Stimulated activated CD8-positive, alpha-beta memory T cell treated with anti-CD3 and anti-CD28 coated beads, Interleukin-15, amount 100 ng/mL, for 4 hours (primary cell): ENCODE results near the gene RMND5A.
A peak's percentile ranks its signal among the peaks of the same experiment; 100 is the strongest.

Source experiments
- DNase-seq, 2 donors: peaks; one replicate each; pipeline ENCODE4 v3.0.0-alpha.2; 2020; ENCODE audit warnings: low read depth in 2 of 2

RMND5A gene

DNA sequence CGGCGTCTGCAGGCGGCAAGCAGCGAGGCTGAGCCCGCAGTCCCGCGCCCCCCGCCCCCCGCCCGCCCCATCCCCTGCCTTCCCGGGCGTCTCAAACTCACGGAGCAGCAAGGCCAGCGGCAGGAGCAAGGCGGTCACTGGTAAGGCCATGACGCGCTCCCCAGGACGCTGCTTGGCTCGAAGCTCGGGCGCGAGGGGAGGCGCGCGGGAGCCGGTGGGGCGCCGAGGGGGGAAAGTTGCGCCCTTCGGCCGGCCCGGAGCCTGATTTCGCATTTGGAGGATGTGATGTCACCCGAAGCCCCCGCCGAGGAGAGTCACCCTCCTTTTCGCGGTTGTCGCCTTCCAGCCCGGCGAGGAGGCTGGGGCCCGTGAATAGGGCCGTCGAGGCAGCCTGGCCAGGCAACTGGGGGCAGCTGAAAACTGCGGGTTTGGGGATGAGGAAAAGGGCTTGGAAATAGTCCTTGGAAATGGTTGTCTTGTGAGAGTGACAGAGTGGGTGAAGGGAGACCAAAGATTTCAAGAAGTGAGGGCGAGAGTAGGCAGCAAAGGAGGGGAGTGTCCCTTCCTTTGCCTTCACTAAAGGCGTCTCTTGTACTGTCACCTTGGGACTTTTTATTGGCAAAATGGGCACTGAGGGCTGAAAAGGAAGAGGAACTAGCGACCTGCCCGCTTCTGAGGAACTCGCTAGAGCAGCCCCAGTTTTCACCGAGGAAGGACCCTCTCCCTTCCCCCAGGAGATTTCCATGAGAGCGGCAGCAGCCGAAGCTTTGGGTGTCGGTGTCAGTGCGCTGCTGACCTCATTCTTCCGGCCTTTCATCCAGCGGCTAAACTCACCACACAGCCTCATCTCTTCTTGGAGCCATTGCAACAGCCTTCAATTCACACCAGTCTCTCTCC, 70.8 kb downstream of the RMND5A start, which contains the start of gene CD8A:
Gene CD8A, minus strand, starts transcription at position 238 of the 897 bp plus-strand sequence. Its CDS starts 88 bp downstream, at position 150.
- peak in 1 of 2 donors; percentile 63 for DNase-seq

DNA sequence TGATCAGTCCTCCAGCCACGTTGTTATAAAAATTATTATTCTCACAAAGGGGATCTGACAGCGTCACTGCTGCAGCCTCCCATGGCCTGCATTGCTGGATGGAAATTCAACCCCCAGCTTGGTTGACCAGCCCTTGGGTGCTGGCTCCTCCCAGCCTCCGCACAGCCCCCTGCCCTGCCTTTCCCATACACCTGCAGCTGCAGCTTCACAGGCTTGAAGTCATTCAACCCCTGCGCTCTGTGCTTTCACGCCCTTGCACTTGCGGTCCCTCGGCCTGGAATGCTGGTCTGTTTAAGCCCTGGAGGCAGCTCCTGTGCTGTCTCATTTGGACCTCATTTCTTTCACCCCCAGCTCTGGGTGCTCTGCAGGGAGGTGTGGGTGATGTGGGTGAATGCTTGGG, 71.5 kb downstream of the RMND5A start:
- DNase-seq: no peak

DNA sequence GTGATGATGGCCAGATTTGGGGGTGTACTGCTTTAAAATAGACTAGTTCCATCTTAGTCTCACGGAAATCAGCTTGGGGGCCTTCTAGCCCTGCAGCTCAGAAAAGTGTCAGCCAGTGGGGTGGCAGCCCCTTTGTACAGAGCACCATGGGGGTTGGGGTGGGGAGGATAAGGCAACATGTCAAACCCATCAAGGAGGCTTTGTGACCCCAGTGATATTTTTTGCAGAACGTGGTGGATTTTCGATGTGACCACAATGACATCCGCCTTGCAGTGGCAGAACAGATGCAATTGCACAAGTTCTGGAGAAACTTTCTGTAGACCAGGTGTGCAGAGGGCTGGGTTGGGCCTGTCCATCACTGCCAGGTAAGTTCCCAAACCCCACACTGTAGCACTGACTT, 73.7 kb downstream of the RMND5A start:
- DNase-seq: no peak

DNA sequence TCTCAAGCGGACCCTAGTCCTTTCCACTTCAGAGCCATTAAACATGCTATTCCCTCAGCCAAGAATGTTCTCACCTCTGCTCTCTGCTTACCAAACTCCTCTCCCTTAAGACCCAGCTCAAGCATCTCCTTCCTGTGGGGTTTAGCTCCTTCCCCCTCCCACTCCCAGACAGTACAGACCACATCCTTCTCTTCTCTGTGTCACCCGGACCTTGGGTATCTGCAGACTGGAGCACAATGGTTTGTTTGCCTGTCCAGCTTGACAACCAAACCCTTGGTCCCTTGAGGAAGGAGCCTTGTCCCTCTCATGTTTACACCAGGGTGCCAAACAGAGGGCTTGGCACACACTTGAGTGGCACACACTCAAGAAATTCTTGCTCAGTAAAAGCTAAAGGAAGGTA, 74.8 kb downstream of the RMND5A start:
- DNase-seq: no peak

DNA sequence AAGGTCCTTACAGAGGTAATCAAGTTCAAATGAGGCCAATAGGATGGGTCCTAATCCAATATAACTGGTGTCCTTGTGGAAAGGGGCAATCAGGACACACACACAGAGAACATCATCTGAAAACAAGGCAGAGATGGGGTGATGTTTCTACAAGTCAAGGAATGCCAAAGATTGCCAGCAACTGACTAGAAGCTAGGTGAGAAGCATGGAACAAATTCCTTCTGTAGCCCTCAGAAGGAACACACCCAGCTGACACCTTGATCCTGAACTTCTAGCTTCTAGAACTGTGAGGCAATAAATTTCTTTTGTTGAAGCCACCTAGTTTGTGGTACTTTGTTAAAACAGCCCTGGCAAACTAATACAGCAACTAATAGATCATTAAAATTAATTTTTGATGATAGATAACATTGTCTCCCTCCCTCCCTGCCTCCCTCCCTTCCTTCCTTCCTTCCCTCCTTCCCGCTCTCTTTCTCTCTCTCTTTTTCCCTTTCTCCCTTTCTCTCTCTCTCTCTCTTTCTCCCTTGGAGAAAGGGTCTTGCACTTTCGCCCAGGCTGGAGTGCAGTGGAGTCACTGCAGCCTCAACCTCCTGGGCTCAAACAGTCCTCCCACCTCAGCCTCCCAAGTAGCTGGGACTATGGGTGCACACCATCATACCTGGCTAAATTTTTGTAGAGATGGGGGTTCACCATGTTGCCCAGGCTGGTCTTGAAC, 80.9 kb downstream of the RMND5A start:
- no peak for DNase-seq

DNA sequence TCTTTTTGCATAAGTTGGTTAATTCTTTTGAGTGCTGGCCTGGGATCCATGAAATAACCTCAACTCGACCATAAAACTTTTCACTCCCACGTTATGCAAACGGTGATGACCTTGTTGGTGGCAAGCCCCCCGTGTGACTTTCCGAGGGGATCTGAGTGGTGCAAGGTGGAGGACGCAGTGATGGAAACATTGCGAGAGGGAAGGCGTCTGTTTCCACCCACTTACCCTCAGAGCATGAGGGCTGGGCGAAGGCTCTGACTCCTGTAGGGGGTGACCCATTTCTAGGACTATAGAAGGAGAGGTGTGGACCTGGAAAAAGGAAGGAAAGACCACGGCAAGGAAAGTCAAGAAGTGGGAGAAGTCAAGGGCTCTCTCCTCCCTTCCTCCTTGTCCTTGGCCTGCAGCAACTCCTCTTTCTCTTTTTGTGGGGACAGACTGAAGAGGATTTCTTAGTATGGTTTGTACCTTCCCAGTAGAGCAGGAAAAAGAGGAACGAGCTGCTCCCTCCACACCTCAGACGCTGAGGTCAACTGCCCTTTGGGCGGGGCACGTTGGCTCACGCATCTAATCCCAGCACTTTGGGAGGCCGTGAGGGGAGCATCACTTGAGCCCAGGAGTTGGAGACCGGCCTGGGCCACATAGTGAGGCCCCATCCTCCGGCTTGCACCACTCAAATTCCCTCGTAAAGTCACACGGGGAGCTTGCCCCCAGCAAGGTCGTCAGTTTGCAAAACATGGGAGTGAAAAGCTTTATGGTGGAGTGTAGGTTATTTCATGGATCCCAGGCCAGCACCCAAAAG, 86.2 kb downstream of the RMND5A start:
- DNase-seq: no peak

DNA sequence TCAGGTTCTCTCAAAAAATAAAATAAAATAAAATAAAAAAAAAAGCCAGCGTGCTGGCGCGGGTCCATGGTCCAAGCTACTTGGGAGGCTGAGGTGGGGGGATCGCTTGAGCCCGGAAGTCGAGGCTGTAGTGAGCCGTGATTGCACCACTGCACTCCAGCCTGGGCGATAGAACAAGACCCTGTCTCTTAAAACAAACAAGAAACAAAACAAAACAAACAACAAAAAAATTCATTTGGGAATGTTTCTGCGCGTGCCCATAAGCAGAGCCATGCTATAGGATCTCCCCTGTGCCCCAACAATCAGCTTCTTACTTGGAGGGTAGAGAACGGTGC, 87.0 kb downstream of the RMND5A start:
- no peak for DNase-seq

DNA sequence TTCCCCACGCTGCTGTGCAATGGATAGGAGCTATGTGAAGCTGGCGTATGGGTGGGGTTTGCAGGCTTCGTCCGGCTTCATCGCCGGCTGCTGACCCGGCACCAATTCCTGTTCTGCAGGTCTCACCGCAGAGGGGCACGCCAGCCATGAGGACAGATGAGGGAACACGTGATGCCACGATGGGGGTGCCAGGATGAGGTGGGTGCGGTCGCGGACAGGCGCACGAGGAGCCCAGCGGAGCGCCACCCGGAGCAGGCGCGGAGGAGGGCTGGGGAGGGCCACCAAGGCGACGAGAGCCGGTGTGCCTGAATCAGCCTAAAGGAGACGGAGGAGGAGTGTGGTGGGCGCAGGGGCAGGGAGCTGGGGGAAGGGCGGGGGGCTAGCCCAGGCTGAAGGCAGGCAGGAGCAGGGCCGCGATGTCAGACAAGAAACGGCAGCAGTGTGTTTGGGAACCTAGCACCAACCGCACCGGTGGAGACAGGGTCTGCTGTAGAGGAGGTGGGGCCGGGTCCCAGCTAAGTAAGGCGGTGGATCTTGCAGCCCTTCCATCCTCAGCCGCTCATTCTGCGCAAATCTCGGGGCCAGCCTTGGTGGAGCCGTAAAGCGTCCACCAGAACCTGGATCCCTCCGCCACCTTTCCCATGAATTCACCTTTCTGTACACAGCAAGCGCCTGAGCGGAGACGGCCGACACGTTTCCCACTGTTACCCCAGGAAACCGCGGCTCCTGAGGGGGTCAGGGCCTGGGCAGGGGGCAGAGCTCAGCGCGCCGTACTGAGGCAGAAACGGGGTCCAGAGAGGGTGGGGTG, 87.6 kb downstream of the RMND5A start:
- no peak for DNase-seq

DNA sequence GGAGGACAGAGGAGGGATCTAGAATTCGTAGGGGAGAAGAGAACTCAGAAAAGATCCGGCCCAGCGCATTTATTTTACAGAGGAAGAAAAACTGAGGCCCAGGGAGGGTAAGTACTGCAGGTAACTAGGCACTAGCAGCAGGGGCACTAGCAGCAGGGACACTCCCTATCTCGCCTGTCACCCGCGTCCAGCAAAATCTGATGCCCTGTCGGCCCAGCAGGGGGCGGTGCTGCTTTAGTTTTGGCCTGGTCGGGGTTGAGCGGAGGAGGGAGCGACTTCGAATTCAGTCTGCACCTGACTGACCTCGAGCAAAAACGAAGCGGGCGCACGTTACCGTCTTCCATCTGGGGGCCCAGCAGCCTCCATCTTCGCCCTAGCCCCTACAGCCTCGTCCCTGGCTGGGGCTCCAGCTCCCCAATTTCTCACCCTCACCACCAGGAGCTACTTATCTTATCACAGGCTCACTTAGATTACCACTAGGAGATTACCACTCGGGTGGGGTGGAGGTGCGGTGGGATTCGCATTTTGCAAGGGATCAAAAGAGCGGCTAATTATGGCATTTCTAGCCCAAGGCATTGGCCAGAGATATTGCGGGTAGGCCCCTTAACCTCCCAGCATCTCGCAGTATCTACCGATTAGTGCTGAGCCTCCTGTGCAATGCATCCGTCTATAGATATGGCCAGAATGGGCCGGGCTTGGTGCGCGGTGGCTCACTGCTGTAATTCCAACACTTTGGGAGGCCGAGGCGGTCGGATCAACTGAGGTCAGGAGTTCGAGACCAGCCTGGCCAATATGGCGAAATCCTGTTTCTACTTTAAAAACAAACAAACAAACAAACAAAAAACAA, 88.4 kb downstream of the RMND5A start:
- DNase-seq: peak; percentile 91 to 92

GRCh38 chr2:86809481-86810121, 89.5 kb downstream of the RMND5A start:
- no peak for DNase-seq

DNA sequence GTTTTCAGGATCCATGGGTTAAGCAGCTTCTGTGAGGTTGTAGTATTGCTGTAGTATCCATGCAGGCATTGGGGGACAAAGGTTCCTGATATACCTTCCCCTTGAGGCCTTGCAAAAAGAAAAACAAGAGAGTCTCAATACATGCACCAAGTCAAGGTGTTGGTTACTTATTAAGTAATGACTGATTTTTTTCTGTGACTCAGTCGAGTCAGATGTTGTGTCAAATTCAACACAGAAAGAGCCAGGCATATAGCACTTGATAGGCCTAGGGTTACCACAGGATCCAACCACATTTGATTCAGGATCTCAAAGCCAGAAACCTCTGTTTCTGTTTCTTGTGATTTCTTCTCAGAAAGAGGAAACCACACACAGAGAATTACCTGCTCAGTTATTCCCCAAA, 95.5 kb downstream of the RMND5A start:
- DNase-seq: no peak

DNA sequence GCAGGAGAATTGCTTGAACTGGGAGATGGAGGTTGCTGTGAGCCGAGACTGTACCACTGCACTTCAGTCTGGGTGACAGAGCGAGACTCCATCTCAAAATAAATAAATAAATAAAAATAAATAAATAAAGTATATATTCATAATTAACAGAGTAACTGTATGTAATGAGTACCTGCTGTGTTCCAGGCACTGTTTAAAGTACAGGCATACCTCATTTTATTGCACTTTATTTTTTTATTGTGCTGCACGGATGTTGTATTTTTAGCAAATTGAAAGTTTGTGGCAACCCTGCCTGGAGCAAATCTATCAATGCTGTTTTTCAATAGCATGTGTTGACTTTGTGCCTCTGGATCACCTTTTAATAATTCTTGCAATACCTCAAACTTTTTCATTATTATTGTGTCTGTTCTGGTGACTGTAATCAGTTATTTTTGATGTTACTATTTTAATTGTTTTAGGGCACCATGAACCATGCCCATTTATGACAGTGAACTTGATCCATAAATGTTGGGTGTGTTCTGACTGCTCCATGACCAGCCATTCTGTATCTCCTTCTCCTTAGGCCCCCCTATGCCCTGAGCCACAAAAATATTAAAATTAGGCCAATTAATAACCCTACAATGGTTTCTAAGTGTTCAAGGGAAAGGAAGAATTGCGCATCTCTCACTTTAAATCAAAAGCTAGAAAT, 98.2 kb downstream of the RMND5A start:
- DNase-seq: no peak

GRCh38 chr2:86818957-86819356, 98.9 kb downstream of the RMND5A start:
- DNase-seq: no peak

GRCh38 chr2:86821306-86821705, 101.2 kb downstream of the RMND5A start:
- DNase-seq: no peak

DNA sequence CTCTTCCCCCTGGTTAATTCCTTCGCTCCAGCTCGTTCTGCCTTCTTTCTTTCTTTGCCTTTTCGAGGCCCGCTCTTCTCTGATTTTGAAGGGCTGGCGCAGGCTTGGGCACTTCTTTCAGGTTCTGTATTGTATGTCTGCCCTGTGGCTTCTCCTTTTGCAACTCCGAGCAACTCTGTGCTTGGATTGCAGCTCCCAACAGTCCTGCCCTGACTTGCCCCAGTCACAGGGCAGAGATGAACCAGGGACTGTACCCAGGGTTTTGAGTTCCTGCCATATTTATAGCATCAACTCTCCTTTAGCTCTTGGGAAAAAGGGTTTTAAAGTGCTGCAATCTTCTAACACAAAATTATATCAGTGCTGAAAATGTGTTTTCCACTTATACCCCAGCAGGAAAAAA, 101.8 kb downstream of the RMND5A start:
- DNase-seq: no peak

GRCh38 chr2:86822668-86823345, 102.7 kb downstream of the RMND5A start:
- DNase-seq: no peak

DNA sequence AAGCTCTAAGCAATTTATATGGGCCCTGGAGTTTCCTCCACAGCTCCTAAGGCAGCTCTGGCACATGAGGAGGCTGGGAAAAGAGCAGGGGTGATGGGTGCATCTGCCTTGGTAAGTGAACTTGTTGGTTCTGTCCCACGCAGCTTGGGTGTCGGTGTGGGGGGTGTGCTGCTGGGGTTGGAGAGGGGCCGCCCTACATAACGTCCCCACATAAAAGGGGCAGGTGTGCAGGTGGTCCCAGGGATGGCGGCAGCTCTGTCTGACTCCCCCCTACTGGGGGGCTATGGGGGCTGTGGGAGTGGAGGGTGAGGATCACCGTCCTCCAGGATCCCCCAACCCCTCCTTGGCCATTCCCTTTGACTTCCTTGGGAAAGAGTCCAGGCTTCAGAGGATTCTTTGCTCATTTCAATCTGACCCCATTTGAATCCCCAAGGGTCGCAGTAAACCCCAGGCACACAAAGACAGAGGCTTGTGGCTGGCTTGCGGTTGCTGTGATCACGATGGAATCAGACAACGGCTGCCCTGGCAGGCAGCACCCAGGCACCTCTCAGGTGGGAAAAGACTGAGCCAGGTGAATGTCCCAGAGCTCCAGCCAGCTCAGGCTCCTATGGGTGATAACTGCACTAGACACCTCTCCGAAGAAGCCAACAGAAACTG, 105.1 kb downstream of the RMND5A start:
- no peak for DNase-seq

DNA sequence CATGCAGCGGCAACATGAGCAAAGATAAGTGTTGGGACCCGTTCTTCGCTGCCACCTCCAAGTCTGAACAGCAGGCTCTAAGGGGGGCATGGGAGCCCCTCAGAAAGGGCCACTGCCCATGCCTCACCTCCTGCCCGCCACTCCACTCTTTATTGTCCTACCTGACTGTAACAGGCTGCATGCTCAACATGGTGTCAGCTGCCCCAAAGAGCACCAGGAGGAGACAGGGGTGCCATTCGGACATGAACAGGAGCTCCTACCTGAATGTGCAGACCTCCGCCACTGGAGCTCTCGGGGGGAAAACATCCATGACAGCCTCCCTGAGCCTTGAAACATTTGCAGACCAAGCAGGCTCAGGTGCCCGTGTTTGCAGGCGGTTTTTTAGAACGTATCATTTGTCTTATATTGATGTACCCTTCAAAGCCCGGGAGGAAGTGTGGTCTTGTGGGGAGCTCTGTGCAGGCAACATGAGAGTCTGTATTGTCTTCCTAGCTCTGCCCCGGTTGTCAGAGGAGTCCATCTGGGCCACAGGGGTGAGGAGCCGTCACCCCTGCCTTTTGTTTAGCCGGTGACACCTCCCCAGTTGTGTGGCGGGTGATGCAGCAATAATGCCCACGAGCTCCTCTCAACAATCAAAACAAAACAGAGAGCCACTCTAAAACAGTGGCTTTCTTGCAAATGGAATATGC, 105.7 kb downstream of the RMND5A start:
- no peak for DNase-seq
